Measurements from ENCODE around the gene FBF1.

- TF ChIP-seq CTCF (conservative IDR thresholded peaks at IDR 0.05; ENCODE audit: low read length): peak; percentile 58
- TF ChIP-seq EZH2phosphoT487 (IDR thresholded peaks at IDR 0.05; ENCODE audit: borderline replicate concordance): no peak
Observed at GRCh38 chr17:75876190-75876937, 64.5 kb downstream of the FBF1 start.
